Bronchial epithelial cell (primary cell): ENCODE measurements around the gene OPHN1. TPM values are rescaled to one million over a fixed set of nuclear protein-coding genes. Genes with fewer than 3 reads are reported as not detected.

ENCODE experiments used
- DNase-seq: peaks from one replicate; pipeline ENCODE4 v3.0.0-alpha.2; 2010; ENCODE audit warnings: low read depth
- FAIRE-seq: peaks from 2 replicates; lab custom pipeline; 2011; peaks lifted over from hg19 to GRCh38; lab: Jason Lieb, UNC
- H3K27me3 ChIP-seq: 2 replicates; pipeline ENCODE4 v1.5.1; 2011; ENCODE audit warnings: low read length; ENCODE audit not compliant: control insufficient read depth, insufficient read depth
- H3K36me3 ChIP-seq: 2 replicates; pipeline ENCODE4 v1.5.1; 2011; ENCODE audit warnings: low read length; ENCODE audit not compliant: control insufficient read depth, insufficient read depth
- H3K4me3 ChIP-seq: 2 replicates; pipeline ENCODE4 v1.5.1; 2011; ENCODE audit warnings: mild to moderate bottlenecking, low read depth, low read length, control low read depth
- CTCF ChIP-seq: IDR thresholded peaks from 2 replicates; pipeline ENCODE4 v1.5.1; 2011; ENCODE audit warnings: mild to moderate bottlenecking, moderate library complexity, low read length, control low read depth, inconsistent platforms; ENCODE audit not compliant: insufficient read depth, severe bottlenecking
- total RNA-seq: library from RNA; depleted of rRNA; stranded (reverse); fragments of >200 nt; gene quantifications from 2 replicates; pipeline ENCODE4 v1.2.1, GENCODE V29; 2014

OPHN1 gene
- total RNA-seq, 1 donor from 2014 or later: 3.2 TPM

DNA sequence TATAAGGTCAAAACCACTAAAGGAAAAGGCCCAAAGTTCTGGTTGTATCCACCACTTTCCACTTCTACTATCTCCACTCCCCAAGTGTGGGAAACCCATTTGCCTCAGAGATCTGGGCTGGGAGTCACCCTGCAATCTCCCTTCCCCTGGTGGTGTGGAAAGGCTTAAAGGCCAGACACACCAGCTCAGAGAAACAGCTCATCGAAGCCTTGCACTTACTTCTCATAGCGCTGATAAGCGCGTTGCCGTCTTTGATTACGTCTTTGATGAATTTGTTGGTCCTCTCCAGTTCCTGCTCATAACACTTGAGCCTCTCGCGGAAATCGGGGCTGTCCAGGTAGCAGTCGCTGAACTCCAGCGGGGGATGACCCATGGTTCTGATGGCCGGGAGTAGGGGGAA lies 647 bp downstream of the OPHN1 start:
- TF ChIP-seq CTCF: peak; percentile 2
- Histone ChIP-seq H3K4me3 (peak overlapping the region; percentile 53), H3K27me3 (no peaks in the 10 kb centered on the region), H3K36me3 (no peaks in the 10 kb centered on the region)
- DNase-seq (no peak), FAIRE-seq (no peak)

GRCh38 chrX:68431836-68432235 lies 1.5 kb downstream of the OPHN1 start:
- no peak for TF ChIP-seq CTCF
- H3K4me3 ChIP-seq: no peak overlapping the region
- FAIRE-seq: no peak

DNA sequence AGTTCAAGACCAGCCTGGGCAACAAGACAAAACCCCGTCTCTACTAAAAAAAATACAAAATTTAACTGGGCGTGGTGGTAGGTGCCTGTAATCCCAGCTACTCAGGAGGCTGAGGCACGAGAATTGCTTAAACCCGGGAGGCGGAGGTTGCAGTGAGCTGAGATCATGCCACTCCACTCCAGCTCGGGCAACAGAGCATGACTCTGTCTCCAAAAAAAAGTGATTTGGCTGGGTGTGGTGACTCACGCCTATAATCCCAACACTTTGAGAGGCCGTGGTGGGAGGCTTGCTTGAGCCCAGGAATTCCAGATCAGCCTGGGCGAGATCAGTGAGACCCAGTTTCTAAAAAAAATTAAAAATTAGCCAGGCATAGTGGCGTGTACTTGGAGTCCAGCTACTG lies 4.1 kb downstream of the OPHN1 start:
- TF ChIP-seq CTCF: no peak
- no peak overlapping the region for H3K4me3 ChIP-seq
- DNase-seq (peak; percentile 67), FAIRE-seq (no peak)
- H3K27me3 ChIP-seq: no peaks in the 10 kb centered on the region
- no peaks in the 10 kb centered on the region for H3K36me3 ChIP-seq

More at GRCh38 chrX:68431836-68432235, 1.5 kb downstream of the OPHN1 start:
- Histone ChIP-seq H3K36me3 (no peaks in the 10 kb centered on the region), H3K27me3 (no peaks in the 10 kb centered on the region)
- DNase-seq: no peak

- TF ChIP-seq CTCF: no peak
- DNase-seq: peak; percentile 89
- H3K36me3 ChIP-seq: no peaks in the 10 kb centered on the region
- FAIRE-seq: no peak
- H3K4me3 ChIP-seq: no peak overlapping the region
- H3K27me3 ChIP-seq: no peaks in the 10 kb centered on the region
Observed at GRCh38 chrX:68428431-68428830, 4.9 kb downstream of the OPHN1 start.

DNA sequence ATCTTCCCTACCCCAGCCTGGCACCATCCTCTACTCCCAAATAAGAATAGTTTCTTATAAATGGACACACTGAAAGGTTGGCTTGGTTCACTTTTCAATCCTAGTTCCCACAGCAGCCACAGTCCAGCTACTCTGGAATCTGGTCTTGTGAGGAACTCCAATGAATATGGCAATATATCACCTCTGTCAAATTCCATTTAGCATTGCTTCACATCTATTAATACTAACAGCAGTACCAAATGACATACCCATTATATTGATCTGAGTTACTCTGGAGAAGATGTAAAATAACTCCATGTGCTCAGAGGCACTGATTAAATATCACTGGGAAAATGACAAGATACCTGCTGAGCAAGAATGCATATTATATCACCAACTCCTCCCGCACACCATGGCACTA lies 8.6 kb downstream of the OPHN1 start:
- Histone ChIP-seq H3K27me3 (no peaks in the 10 kb centered on the region), H3K4me3 (no peak overlapping the region), H3K36me3 (no peaks in the 10 kb centered on the region)
- no peak for TF ChIP-seq CTCF
- FAIRE-seq: no peak
- no peak for DNase-seq

GRCh38 chrX:68422478-68422877 lies 10.8 kb downstream of the OPHN1 start:
- H3K36me3 ChIP-seq: no peaks in the 10 kb centered on the region
- H3K27me3 ChIP-seq: no peaks in the 10 kb centered on the region
- no peak for DNase-seq
- no peak for FAIRE-seq
- H3K4me3 ChIP-seq: no peak overlapping the region
- TF ChIP-seq CTCF: no peak
